Fibroblast of villous mesenchyme (primary cell): ENCODE results near the gene ASPA. TPM values are rescaled to one million over a fixed set of nuclear protein-coding genes. Genes with fewer than 3 reads are reported as not detected.

ENCODE experiments used
- DNase-seq: peaks from one replicate; pipeline ENCODE4 v3.0.0-alpha.2; 2010; ENCODE audit warnings: low read depth
- H3K4me3 ChIP-seq: 2 replicates; pipeline ENCODE4 v1.5.1; 2011; ENCODE audit warnings: low read depth, mild to moderate bottlenecking, low read length
- CTCF ChIP-seq: IDR thresholded peaks from 2 replicates; pipeline ENCODE4 v1.5.1; 2012; ENCODE audit warnings: low read depth, mild to moderate bottlenecking, low read length; ENCODE audit not compliant: insufficient read depth
- total RNA-seq: library from RNA; depleted of rRNA; stranded (reverse); fragments of >200 nt; gene quantifications from 2 replicates; pipeline ENCODE4 v1.2.3, GENCODE V29; 2012

The ASPA gene
- total RNA-seq, 1 donor: under 0.01 TPM

GRCh38 chr17:3528403-3528851, 52.6 kb downstream of the ASPA start:
- H3K4me3 ChIP-seq: no peak overlapping the region
- peak; percentile 12 for DNase-seq
- TF ChIP-seq CTCF: no peak

GRCh38 chr17:3528880-3529511, 53.2 kb downstream of the ASPA start:
- DNase-seq: peak; percentile 54
- TF ChIP-seq CTCF: no peak
- H3K4me3 ChIP-seq: no peak overlapping the region

GRCh38 chr17:3529817-3530741, 54.3 kb downstream of the ASPA start:
- no peak for TF ChIP-seq CTCF
- DNase-seq: peak; percentile 76
- H3K4me3 ChIP-seq: peak overlapping the region; percentile 23

GRCh38 chr17:3531266-3532101, 55.7 kb downstream of the ASPA start:
- DNase-seq: no peak
- no peak for TF ChIP-seq CTCF

GRCh38 chr17:3532106-3532858, 56.5 kb downstream of the ASPA start:
- TF ChIP-seq CTCF: no peak
- no peak overlapping the region for H3K4me3 ChIP-seq
- DNase-seq: no peak

More at GRCh38 chr17:3531266-3532101, 55.7 kb downstream of the ASPA start:
- no peak overlapping the region for H3K4me3 ChIP-seq

- no peak for TF ChIP-seq CTCF
- no peak overlapping the region for H3K4me3 ChIP-seq
- DNase-seq: no peak
Observed at GRCh38 chr17:3532859-3533142, 57.0 kb downstream of the ASPA start.
